ENCODE data around the gene FAM9C. TPM values are rescaled to one million over a fixed set of nuclear protein-coding genes. Genes with fewer than 3 reads are reported as not detected.
A peak's percentile ranks its signal among the peaks of the same experiment; 100 is the strongest.

FAM9C gene
- total RNA-seq, 1 donor from 2014 or later = not detected

DNA sequence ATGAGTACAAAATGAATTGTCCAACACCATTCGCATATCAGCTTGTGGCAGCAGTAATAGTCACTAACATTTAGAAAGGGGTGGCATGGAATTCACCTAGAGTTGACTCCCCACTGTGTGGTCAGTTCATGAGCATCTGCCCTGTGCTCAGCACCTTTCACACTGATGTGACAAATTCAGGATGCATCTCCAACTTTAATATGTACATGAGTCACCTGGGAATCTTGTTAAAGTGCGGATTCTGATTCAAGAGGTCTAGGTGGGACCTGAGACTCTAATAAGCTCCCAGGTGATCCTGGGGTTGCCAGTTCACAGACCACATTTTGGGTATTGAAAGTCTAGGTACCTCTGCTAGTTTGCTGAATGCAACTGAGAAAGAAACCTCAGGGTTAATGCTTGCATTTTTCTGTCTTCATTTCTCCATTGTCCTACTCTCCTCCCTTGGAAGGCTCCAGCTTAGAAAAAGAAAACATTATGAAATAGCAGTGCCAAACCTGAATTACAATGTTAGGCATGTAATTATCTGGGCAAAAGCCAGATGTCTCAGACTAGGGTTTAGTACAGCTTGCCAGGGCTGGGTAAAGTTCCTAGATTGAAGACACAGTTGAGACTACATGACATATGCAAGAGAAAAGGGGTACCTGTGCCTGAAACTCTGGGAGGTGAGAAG is 36.8 kb downstream of the FAM9C start:
- TF ChIP-seq, protein P1, sequence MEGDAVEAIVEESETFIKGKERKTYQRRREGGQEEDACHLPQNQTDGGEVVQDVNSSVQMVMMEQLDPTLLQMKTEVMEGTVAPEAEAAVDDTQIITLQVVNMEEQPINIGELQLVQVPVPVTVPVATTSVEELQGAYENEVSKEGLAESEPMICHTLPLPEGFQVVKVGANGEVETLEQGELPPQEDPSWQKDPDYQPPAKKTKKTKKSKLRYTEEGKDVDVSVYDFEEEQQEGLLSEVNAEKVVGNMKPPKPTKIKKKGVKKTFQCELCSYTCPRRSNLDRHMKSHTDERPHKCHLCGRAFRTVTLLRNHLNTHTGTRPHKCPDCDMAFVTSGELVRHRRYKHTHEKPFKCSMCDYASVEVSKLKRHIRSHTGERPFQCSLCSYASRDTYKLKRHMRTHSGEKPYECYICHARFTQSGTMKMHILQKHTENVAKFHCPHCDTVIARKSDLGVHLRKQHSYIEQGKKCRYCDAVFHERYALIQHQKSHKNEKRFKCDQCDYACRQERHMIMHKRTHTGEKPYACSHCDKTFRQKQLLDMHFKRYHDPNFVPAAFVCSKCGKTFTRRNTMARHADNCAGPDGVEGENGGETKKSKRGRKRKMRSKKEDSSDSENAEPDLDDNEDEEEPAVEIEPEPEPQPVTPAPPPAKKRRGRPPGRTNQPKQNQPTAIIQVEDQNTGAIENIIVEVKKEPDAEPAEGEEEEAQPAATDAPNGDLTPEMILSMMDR (IDR thresholded peaks at IDR 0.05) = peak; percentile 25
- Mint-ChIP-seq H3K27me3 (ENCODE audit: low read depth) (no peaks in the 10 kb centered on the region), H3K9me3 (ENCODE audit: low read depth) (no peaks in the 10 kb centered on the region), H3K4me3 (ENCODE audit: unreplicated experiment) (no peak overlapping the region), H3K36me3 (ENCODE audit: low read depth) (no peaks in the 10 kb centered on the region), H3K27ac (ENCODE audit: unreplicated experiment) (peak overlapping the region; percentile 57), H3K4me1 (ENCODE audit: low read depth) (peaks cover 51% of the 10 kb centered on the region)
- DNase-seq (ENCODE audit: low spot score) = no peak

DNA sequence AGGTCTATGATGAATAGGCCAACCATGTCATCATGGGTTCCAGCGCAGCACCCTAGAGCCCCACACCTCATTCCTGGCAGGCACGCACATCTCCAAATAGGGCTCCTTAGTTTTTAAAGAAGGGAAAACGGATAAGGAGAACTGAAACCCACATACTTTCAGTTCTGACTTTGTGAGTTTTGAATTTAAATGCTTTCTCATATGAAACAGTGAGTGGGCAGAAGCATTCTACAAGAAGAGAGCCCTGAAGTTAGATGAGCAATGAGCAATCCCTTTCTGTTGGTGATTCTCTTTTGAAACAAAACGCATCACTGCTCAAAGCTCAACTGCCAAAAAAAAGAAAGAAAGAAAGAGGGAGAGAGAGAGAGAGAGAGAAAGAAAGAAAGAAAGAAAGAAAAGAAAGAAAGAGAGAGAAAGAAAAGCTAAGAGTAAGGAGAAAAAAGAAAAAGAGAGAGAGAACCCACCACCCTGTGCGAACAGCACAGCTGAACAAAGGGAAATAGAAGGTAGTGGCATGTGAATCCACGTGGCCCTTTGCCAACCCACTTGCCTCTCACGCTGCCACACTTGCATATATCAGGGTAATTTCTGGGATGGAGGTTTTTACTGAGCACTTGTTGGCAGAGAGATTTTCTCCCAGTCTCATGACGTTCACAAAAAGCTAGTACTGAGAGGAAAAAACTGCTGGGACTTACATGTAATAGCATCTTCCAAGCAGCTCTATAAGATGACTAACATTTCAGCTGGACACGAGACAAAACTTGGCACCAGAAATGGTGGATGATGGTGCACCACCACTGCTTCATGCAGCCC is 38.6 kb downstream of the FAM9C start:
- Mint-ChIP-seq H3K4me3 (ENCODE audit: unreplicated experiment) (no peak overlapping the region), H3K27ac (ENCODE audit: unreplicated experiment) (peak overlapping the region; percentile 97), H3K9me3 (ENCODE audit: low read depth) (no peaks in the 10 kb centered on the region), H3K4me1 (ENCODE audit: low read depth) (peaks cover 51% of the 10 kb centered on the region), H3K36me3 (ENCODE audit: low read depth) (no peaks in the 10 kb centered on the region), H3K27me3 (ENCODE audit: low read depth) (no peaks in the 10 kb centered on the region)
- TF ChIP-seq, protein P1 (IDR thresholded peaks at IDR 0.05) = no peak
- DNase-seq (ENCODE audit: low spot score) = no peak

DNA sequence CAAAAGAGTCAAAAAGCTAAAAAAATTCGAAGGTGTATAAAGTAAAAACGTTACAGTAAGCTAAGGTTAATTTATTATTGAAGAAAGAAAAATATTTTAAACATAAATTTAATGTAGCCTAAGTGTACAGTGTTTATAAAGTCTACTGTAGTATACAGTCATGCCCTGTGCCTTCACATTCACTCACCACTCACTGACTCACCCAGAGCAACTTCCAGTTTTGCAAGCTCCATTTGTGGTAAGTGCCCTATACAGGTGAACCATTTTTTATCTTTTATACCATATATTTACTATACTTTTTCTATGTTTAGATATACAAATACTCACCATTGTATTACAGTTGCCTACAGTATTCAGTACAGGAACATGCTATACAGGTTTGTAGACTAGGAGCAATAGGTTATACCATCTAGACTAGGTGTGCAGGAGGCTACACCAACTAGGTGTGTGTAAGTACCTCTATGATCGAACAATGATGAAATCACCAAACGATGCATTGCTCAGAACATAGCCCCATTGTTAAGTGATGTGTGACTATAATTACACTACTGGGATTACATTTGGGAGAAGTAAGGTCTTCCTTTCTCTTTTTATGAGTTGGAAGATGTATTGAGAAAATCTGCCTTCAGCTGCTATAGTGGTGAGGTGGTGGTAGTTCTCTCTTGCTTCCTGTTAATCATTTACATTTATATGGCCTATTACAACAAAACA is 42.3 kb downstream of the FAM9C start:
- no peak overlapping the region for H3K27ac Mint-ChIP-seq (ENCODE audit: unreplicated experiment)
- DNase-seq (ENCODE audit: low spot score) = no peak
- no peaks in the 10 kb centered on the region for H3K27me3 Mint-ChIP-seq (ENCODE audit: low read depth)
- TF ChIP-seq, protein P1 (IDR thresholded peaks at IDR 0.05) = no peak
- H3K4me3 Mint-ChIP-seq (ENCODE audit: unreplicated experiment) = no peak overlapping the region
- H3K9me3 Mint-ChIP-seq (ENCODE audit: low read depth) = no peaks in the 10 kb centered on the region
- no peaks in the 10 kb centered on the region for H3K36me3 Mint-ChIP-seq (ENCODE audit: low read depth)
- H3K4me1 Mint-ChIP-seq (ENCODE audit: low read depth) = peaks cover 45% of the 10 kb centered on the region

DNA sequence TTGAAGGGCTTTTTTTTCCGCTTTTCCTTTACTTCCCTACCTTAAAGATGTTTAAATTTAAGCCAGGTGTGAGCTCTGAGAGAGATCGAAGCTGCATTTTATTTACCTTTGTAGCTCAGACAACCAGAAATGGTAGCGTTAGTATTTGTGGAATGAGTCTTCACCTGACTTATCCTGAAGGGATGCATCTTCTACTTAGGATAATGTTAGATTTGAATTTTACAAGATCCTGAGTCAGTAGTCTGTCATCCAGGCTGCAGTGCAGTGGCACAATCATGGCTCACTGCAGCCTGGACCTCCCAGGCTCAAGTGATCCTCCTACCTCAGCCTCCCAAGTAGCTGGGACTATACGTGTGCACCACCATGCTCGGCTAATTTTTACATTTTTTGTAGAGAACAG is 43.3 kb downstream of the FAM9C start:
- Mint-ChIP-seq H3K4me1 (ENCODE audit: low read depth) (peaks cover 35% of the 10 kb centered on the region), H3K27ac (ENCODE audit: unreplicated experiment) (no peak overlapping the region), H3K9me3 (ENCODE audit: low read depth) (no peaks in the 10 kb centered on the region), H3K4me3 (ENCODE audit: unreplicated experiment) (no peak overlapping the region), H3K27me3 (ENCODE audit: low read depth) (no peaks in the 10 kb centered on the region), H3K36me3 (ENCODE audit: low read depth) (no peaks in the 10 kb centered on the region)
- TF ChIP-seq, protein P1 (IDR thresholded peaks at IDR 0.05) = no peak
- DNase-seq (ENCODE audit: low spot score) = no peak

DNA sequence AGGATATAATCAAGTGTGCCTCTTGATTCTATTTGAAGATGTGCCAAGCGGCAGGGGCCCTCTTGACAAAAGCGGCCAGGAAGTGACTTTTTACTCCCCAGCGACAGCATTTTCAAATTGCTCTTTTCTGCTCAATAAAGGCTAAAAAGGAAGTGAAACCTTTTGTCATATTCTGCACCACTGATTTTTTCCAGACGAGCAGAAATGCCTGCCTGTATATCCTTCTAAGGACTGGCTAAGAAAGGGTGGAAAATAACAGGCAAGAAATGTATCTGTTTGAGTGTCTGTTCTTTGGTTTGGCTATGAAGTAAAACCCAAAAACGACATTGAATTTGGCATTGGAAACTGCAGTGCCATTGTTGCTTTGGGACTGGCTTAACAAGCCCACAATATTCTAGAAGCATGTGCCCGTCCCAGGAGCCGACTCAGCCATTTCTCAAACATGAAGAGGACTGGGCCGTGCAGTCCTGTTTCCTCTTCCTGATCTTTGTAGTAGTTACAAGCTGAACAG is 44.1 kb downstream of the FAM9C start:
- H3K9me3 Mint-ChIP-seq (ENCODE audit: low read depth) = peaks cover 2% of the 10 kb centered on the region
- TF ChIP-seq, protein P1 (IDR thresholded peaks at IDR 0.05) = no peak
- H3K36me3 Mint-ChIP-seq (ENCODE audit: low read depth) = no peaks in the 10 kb centered on the region
- peak overlapping the region; percentile 8 for H3K27ac Mint-ChIP-seq (ENCODE audit: unreplicated experiment)
- no peaks in the 10 kb centered on the region for H3K27me3 Mint-ChIP-seq (ENCODE audit: low read depth)
- no peak overlapping the region for H3K4me3 Mint-ChIP-seq (ENCODE audit: unreplicated experiment)
- peaks cover 28% of the 10 kb centered on the region for H3K4me1 Mint-ChIP-seq (ENCODE audit: low read depth)
- no peak for DNase-seq (ENCODE audit: low spot score)

Data from chondrocyte (in vitro differentiated cells).